Thyroid gland (tissue), 4 donors: ENCODE data around the gene MAN1B1.

Source experiments
- POLR2A ChIP-seq, 2 donors: fragments of 450-650 bp; IDR thresholded peaks; one replicate each; pipeline ENCODE4 v1.6.1; 2017; ENCODE audit warnings: antibody characterized with exemption in 2 of 2, mild to moderate bottlenecking in 2 of 2, moderate library complexity in 1 of 2
- TF ChIP-seq, protein P1 (sequence below), 6 experiments: fragments of 200-600 bp in 3 of 6; fragments of 450-650 bp in 3 of 6; sonication (generic) in 3 of 6; IDR thresholded peaks; one replicate each; pipeline ENCODE4 v1.5.1; 2016 to 2019; ENCODE audit warnings: antibody characterized with exemption in 6 of 6, mild to moderate bottlenecking in 2 of 6, inconsistent platforms in 1 of 6, moderate library complexity in 1 of 6

DNA sequence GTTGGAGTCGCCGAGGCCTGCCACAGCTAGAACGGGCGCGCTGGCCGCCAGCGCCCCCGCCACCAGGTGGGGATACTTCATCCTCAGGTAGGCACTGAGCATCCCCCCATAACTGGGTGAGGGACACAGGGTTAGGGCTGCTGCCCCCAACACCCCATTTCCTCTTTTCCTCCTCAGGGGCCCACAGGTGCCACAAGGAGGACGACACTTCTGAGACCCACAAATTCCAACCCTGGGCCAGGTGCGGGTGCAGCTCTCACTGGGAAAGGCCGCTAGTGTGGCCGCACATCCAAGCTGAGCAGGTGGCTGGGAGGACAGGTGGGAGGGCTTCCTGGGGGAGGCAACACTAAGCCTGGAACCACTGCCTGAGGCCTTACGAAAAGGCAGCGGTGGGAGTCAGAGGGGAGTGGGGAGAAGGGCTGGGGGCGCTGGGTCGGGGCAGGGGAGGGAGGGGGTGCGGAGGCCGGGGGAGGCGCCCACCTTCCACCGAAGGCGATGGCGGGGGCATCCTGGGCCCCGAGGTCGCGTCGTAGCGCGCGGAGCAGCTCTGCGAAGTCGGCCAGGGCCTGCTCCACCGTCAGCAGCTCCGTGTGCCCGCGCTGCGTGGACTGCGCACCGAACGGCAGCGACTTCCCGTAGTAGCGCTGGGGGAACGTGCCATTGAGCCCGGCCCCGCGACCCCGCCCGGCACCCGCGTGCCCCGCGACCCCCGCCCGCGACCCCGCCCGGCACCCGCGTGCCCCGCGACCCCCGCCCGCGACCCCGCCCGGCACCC lies 26.8 kb downstream of the MAN1B1 start:
- TF ChIP-seq, protein P1, sequence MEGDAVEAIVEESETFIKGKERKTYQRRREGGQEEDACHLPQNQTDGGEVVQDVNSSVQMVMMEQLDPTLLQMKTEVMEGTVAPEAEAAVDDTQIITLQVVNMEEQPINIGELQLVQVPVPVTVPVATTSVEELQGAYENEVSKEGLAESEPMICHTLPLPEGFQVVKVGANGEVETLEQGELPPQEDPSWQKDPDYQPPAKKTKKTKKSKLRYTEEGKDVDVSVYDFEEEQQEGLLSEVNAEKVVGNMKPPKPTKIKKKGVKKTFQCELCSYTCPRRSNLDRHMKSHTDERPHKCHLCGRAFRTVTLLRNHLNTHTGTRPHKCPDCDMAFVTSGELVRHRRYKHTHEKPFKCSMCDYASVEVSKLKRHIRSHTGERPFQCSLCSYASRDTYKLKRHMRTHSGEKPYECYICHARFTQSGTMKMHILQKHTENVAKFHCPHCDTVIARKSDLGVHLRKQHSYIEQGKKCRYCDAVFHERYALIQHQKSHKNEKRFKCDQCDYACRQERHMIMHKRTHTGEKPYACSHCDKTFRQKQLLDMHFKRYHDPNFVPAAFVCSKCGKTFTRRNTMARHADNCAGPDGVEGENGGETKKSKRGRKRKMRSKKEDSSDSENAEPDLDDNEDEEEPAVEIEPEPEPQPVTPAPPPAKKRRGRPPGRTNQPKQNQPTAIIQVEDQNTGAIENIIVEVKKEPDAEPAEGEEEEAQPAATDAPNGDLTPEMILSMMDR (IDR thresholded peaks at IDR 0.05) = no peak
- no peak for TF ChIP-seq POLR2A (IDR thresholded peaks at IDR 0.05)
